ENCODE measurements around the gene AGPAT2.

- TF ChIP-seq POLR2A (IDR thresholded peaks at IDR 0.05; ENCODE audit: low read depth, low read length) = no peak
- no peak for TF ChIP-seq CTCF (conservative IDR thresholded peaks at IDR 0.05; ENCODE audit: low read depth, low read length)
- TF ChIP-seq NFE2L2 (IDR thresholded peaks at IDR 0.05; ENCODE audit: low read depth, low read length) = no peak
- TF ChIP-seq MXI1 (IDR thresholded peaks at IDR 0.05; ENCODE audit: borderline replicate concordance, low read depth, low read length) = no peak
- TF ChIP-seq RAD21 (IDR thresholded peaks at IDR 0.05; ENCODE audit: low read length) = no peak
- no peak for TF ChIP-seq CEBPB (IDR thresholded peaks at IDR 0.05; ENCODE audit: low read depth, low read length)
- no peak for TF ChIP-seq BHLHE40 (IDR thresholded peaks at IDR 0.05; ENCODE audit: low read depth, low read length)
Measured at GRCh38 chr9:136688274-136689107, 1.2 kb upstream of the AGPAT2 start.

Measured in IMR-90 (cell line).